SK-N-MC (cell line): ENCODE data around the gene TRNP1.

ENCODE experiments used
- EZH2 ChIP-seq: fragments of 200-600 bp; sonication (generic); IDR thresholded peaks from one replicate; pipeline ENCODE4 v1.6.1; 2017; ENCODE audit warnings: antibody characterized with exemption
- FOXP2 ChIP-seq: optimal IDR thresholded peaks from 2 replicates; pipeline ENCODE3; 2011; ENCODE audit warnings: mild to moderate bottlenecking, moderate library complexity; ENCODE audit not compliant: insufficient read depth; ENCODE audit errors: extremely low read length, control extremely low read depth
- POLR2AphosphoS5 ChIP-seq: IDR thresholded peaks from 2 replicates; pipeline ENCODE4 v1.6.1; 2012; ENCODE audit warnings: mild to moderate bottlenecking, low read depth, low read length, borderline replicate concordance

- TF ChIP-seq POLR2AphosphoS5 (no peak), EZH2 (no peak), FOXP2 (no peak)
Measured at GRCh38 chr1:27042670-27043069, 49.2 kb downstream of the TRNP1 start.
